SHP77 (cell line): ENCODE data around the gene ANKDD1A.
A peak's percentile ranks its signal among the peaks of the same experiment; 100 is the strongest.

Experiments used
- DNase-seq, 2 experiments: peaks; one replicate each; lab custom pipeline; 2025; lab: John Stamatoyannopoulos, UW

ANKDD1A gene

DNA sequence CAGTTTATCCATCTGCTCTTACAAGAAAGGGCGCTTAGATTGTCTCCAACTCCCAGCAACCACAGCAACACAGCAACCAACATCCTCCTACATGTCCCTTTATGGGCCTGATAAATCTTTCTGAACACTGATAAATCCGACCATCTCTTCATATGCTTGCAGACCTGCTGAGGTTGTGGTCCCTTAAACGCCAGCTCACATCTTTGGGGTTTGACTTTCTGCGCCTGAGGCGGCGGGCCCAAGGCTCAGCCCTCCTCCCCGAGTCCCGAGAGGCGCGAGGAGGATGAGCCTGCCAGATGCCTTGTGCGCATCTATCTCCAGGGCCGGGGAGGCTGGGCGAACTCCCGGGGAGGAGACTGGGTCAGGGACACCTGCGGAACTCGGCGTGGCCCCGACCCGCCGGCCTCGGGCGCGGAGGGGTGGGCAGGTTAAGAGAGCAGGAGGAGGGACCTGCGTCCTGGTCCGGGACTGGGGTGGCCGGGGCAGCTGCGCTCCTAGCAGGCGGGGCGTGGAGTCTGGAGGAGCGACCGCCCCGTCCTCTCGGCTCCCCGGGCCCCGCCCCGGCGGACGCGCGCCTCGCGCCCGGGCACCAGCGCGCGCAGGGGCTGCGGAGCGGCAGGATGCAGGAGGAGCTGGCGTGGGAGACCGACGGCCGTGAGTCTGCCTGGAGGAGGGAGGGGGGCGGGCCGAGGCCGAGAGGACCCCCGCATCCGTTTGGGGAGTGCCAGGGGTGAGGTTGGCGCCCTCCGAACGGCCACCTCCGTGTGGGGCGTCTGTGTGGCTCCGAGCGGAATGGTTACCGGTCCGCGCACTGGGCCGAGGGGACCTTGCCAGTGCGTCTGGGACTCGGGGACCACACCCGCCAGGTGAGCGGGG is at the start of gene ANKDD1A:
TSS of gene ANKDD1A (plus strand) at position 592 of the 876 bp plus-strand sequence. CDS start at position 621, 29 bp downstream.
- peak; percentile 71 to 87 for DNase-seq

DNA sequence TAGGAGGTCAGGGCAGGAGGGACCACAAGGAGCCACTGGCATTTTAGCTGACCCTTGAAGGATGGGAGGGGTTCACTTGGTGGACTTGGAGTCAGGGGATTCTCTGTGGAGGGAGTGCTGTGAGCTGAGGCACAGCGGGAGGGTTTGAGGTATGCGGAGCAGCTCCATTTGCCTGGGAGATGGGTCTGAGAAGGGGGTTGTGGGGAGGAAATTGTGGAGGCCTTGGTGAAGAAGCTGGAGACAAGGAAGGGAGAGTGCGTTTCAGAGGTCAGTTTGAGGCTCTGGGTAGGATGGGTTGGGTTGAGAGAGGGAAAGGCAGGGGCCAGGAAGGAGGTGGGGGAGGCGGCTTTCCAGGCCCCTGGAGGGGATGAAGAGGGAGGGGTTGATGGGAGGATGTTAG is 49.7 kb upstream of the ANKDD1A start:
- no peak for DNase-seq

DNA sequence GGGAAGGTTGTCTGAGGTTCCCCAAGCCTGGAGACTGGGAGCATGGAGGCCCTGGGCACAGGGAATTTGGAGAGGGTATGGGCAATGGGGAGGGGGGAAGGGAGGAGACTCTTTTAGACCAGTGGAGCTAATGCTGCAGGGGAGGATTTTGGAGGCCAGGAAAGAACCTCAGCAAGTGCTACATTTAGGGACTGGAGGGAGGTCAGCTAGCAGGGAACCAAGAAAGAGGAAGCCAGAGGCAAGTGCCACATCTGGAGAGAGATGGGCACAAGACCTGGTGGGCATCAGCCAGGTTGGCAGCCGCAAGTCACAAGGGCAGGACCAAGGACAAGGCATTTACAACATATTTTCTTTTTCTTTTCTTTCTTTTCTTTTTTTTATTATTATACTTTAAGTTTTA is 49.3 kb upstream of the ANKDD1A start:
- DNase-seq, result no peak

GRCh38 chr15:64864068-64864467 is 47.6 kb upstream of the ANKDD1A start:
- no peak for DNase-seq

GRCh38 chr15:64865126-64865997 is 46.3 kb upstream of the ANKDD1A start:
- DNase-seq, result no peak

GRCh38 chr15:64865998-64866520 is 45.6 kb upstream of the ANKDD1A start:
- no peak for DNase-seq

DNA sequence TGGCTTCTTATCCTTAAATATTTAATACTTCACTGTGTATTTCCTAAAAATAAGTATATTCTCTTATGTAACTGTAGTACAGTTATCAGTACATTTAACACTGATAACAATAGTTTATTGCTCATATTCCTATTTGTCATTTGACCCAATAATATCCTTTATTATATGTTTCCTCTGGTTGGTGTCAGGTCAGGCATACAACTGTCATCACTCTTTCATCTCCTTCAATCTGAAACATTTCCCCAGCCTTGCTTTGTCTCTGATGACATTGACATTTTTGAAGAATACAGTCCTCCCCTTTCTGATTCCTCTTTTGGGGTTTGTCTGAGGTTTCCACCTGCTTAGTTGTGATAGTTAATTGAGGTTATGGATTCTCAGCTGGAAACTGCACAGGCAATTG is 42.2 kb upstream of the ANKDD1A start:
- DNase-seq, result no peak

- no peak for DNase-seq
These were observed 41.3 kb upstream of the ANKDD1A start for GRCh38 chr15:64870353-64870752.

DNA sequence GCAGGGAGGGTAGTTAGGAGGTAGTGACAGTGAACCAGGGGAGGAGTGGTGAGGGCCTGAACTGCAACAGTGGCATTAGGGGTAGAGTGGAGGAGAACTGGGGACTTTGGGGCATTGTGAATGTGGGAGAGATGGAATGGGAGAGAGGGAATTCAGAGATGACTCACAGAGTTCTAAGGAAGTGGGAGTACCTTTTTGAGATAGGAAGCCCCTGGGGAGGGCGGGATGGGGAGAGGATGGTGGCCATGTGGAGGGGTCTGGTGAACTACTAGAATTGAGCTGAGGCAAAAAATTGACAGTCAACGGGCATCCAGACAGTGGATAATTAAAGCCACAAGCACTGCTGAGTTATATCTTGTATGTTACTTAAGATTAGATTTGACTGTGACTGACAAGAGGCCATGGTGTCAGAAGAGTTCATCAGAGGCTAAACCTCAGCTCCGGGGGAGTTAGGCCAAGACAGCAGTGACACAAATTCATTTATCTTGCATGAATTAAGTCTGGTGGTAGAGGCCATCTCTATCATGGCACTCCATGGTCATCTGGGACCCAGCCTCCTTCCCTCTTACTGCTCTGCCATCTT is 36.0 kb upstream of the ANKDD1A start:
- no peak for DNase-seq

DNA sequence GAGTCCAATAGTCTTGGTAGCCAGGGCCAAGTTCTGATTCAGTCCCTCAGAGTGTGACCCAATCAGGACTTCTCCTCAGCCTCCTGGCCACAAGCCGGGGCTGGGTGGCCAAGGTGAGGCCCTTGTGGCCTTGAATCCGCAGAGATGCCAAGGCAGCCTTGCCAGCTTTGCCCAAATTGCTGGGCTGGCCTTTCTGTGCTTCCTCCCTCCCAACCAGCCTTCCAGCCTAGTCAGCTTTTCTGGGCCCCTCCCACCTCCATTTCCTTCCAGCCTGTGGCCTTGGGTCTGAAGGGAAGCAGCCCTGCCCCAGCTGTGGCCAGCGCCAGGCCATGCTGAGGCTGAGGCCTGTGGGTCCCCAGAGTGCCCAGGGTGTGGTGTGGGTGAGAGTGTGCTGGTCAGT is 34.3 kb upstream of the ANKDD1A start:
- no peak for DNase-seq

- no peak for DNase-seq
These were observed 33.0 kb upstream of the ANKDD1A start for GRCh38 chr15:64878705-64879104.

- no peak for DNase-seq
These were observed 28.6 kb upstream of the ANKDD1A start for GRCh38 chr15:64883100-64883581.

DNA sequence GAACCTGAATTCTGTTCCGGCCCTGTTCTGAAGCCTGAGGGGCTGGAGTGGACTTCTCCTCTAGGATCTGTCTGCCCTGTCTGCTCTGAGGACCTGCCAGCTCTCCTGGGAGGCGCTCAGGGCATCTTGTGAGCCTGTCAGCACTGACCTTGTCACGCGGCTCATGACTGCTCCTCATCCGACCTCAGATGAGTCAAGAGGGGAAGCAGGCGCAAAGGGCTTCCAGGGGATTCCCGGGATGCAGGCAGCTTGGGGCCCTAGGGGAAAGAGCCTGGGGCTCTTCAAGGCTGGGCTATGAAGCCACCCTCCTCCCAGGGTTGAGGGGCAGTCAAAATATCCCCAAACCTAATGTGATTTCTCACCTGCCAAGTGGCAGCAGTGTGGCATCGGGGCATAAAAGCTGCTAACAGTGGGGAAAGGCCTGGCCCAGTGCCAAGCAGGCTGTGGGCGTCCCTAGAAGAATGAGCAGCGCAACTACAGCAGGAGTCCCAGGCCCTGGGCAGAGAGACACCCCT is 27.6 kb upstream of the ANKDD1A start:
- peak; percentile 25 to 69 for DNase-seq

GRCh38 chr15:64884679-64885078 is 27.0 kb upstream of the ANKDD1A start:
- DNase-seq, result no peak

DNA sequence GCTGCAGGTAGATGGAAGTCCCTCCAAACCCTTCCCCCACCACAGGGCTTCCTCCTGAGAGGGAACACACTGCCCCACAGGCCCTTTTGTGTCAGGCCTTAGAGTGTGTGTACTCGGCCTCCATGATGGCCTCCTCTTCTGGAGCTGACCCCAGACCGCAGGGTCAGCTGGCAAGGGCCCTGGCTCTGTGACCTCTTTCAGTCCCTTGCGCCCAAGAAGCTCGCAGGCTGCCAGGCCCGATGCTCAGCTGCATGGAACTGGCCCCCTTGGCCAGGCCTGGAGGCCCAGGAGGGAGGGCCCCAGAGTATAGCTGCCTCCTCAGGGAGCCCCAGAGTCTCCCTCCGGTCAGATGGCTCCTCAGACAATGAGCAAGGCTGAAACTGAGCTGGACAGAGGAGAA is 23.4 kb upstream of the ANKDD1A start:
- no peak for DNase-seq

- no peak for DNase-seq
These were observed 20.1 kb upstream of the ANKDD1A start for GRCh38 chr15:64891561-64891960.

GRCh38 chr15:64892847-64893403 is 18.8 kb upstream of the ANKDD1A start:
- DNase-seq, result no peak

DNA sequence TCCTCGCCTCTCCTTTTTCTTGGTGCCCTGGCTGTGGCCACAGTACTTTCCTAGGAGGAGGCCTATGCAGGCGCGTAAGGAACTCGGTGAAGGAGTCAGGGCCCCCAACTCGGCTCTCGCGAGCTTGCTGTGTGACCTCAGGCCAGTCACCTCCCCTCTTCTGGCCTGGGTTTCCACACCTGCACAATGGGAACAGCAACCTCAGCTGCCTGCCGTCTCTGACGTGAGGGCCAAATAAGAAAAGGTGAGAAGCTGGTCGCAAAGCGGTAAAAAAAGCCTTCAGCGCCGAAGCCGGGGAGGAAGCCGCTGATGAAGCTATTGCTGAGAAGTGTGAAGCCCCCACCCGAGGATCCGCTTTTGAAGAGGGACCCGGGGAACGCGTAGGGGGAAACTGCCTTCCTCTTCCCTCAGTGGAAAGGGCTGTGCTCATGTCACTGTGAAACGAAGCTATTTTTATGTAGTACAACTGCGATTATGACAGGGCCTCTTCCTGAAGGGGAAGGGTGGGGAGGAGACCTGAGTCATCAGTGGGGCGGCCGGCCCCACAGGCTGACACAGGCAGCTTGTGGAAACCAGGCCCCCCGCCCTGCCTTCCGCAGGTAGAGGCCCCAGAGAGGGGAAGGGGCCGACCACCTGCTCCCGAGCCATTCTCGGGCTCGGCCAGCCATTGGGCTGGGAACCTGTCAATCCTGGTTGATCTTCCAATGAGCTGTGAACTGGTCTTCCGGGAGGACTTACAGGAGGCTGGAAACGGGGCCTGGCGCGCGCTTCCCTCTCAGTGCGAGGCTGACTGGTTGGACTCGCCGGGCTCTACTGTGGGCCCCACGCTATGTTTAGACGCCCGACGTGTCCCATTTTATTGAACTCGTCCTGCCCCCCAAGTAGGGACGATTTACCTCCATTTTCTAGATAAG is 18.0 kb upstream of the ANKDD1A start:
- no peak for DNase-seq

DNA sequence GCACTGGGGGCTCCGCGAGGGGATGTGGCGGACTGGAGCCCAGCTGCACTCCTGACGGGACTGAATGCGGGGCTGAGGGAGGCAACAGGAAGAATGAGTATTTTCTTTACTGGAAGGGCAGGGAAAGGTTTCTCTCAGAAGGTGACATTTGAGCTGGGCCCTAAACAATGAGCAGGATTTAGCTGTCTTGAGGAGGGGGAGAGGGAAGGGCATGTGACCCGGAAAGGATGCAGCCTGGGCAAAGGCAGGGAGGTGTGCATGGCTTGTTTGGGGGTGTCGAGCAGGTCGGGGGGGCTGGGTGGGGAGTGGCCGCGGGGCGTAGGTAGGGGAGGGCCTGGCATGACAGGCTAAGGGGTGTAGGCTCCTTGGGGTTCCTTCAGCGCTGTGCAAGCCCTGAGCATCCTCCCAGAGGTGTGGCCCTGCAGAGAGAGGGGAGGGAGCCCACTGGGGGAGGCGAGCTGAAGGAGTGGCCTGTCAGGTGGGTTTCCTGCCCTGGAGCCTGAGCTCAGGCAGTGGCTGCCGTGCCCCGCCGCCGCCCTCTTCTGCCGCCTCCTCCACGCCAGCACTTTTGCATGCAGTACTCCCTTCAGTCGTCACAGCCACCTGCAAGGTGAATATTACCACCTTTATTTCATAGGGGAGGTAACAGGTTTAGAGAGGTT is 17.2 kb upstream of the ANKDD1A start:
- no peak for DNase-seq
